Gastrocnemius medialis (tissue), 4 donors: ENCODE results near the gene PPFIA2.

Experiments used
- CTCF ChIP-seq, 5 experiments: fragments of 450-650 bp in 3 of 5; fragments of 200-600 bp in 2 of 5; sonication (generic) in 2 of 5; IDR thresholded peaks in 4 of 5; conservative IDR thresholded peaks in 1 of 5; 1 replicate in 4 of 5; 2 replicates in 1 of 5; pipeline ENCODE4 v1.5.1; 2016 to 2019; ENCODE audit warnings: antibody characterized with exemption in 5 of 5, mild to moderate bottlenecking in 3 of 5, moderate library complexity in 3 of 5
- POLR2A ChIP-seq, 2 donors: fragments of 450-650 bp; IDR thresholded peaks; one replicate each; pipeline ENCODE4 v1.6.1; 2017; ENCODE audit warnings: antibody characterized with exemption in 2 of 2, mild to moderate bottlenecking in 2 of 2, moderate library complexity in 2 of 2

- TF ChIP-seq CTCF (IDR thresholded peaks at IDR 0.05 in 4 of 5, conservative IDR thresholded peaks at IDR 0.05 in 1 of 5) (no peak), POLR2A (IDR thresholded peaks at IDR 0.05) (no peak)
Observed at GRCh38 chr12:81261508-81262207, 497.5 kb downstream of the PPFIA2 start.
